IPS DF 6.9 (cell line): Measurements from ENCODE around the gene GPR65.

ENCODE experiments used
- DNase-seq: peaks from one replicate; pipeline ENCODE4 v3.0.0-alpha.2; 2013; ENCODE audit warnings: low read depth, low spot score
- H3K27ac ChIP-seq: one replicate; pipeline ENCODE4 v1.5.1; 2013; ENCODE audit warnings: low read length, control low read depth
- H3K27me3 ChIP-seq: 2 replicates; pipeline ENCODE4 v1.6.1; 2013; ENCODE audit warnings: mild to moderate bottlenecking, low read length; ENCODE audit not compliant: control insufficient read depth, insufficient read depth
- H3K36me3 ChIP-seq: 2 replicates; pipeline ENCODE4 v1.6.1; 2013; ENCODE audit warnings: low read length; ENCODE audit not compliant: control insufficient read depth, insufficient read depth
- H3K4me1 ChIP-seq: 2 replicates; pipeline ENCODE4 v1.6.1; 2013; ENCODE audit warnings: low read length; ENCODE audit not compliant: control insufficient read depth, insufficient read depth
- H3K4me3 ChIP-seq: 2 replicates; pipeline ENCODE4 v1.5.1; 2013; ENCODE audit warnings: mild to moderate bottlenecking, low read length
- H3K9me3 ChIP-seq: 2 replicates; pipeline ENCODE4 v1.6.1; 2013; ENCODE audit warnings: low read length, inconsistent platforms; ENCODE audit not compliant: control insufficient read depth, insufficient read depth
- WGBS: extraction: QIAGEN DNeasy Blood & Tissue Kit; methylation state at CpG from one replicate; pipeline ENCODE4 v1.1.7; 2013; ENCODE audit warnings: mixed read lengths, missing lambda C conversion rate; ENCODE audit not compliant: insufficient read length, insufficient coverage; 5-methylcytosine and 5-hydroxymethylcytosine counted together

Gene GPR65

GRCh38 chr14:88003425-88003824 lies 1.5 kb upstream of the GPR65 start:
- no peaks in the 10 kb centered on the region for H3K9me3 ChIP-seq
- no CpG with 5 or more reads among the region's 4 CpGs for WGBS
- H3K4me3 ChIP-seq = no peak overlapping the region
- no peak for DNase-seq
- H3K4me1 ChIP-seq = no peaks in the 10 kb centered on the region
- no peaks in the 10 kb centered on the region for H3K27me3 ChIP-seq
- no peak overlapping the region for H3K27ac ChIP-seq
- no peaks in the 10 kb centered on the region for H3K36me3 ChIP-seq

- no CpG with 5 or more reads among the region's 3 CpGs for WGBS
- DNase-seq = no peak
- Histone ChIP-seq H3K4me3 (no peak overlapping the region), H3K9me3 (no peaks in the 10 kb centered on the region), H3K27ac (no peak overlapping the region), H3K4me1 (no peaks in the 10 kb centered on the region), H3K36me3 (no peaks in the 10 kb centered on the region), H3K27me3 (no peaks in the 10 kb centered on the region)
These were observed 364 bp upstream of the GPR65 start for GRCh38 chr14:88004506-88005036.

- H3K36me3 ChIP-seq = no peaks in the 10 kb centered on the region
- no peaks in the 10 kb centered on the region for H3K27me3 ChIP-seq
- WGBS = no CpG with 5 or more reads among the region's 13 CpGs
- no peak for DNase-seq
- no peaks in the 10 kb centered on the region for H3K9me3 ChIP-seq
- no peak overlapping the region for H3K27ac ChIP-seq
- no peak overlapping the region for H3K4me3 ChIP-seq
- H3K4me1 ChIP-seq = no peaks in the 10 kb centered on the region
These were observed 1.3 kb downstream of the GPR65 start for GRCh38 chr14:88005978-88006851.

GRCh38 chr14:88007608-88008007 lies 2.7 kb downstream of the GPR65 start:
- no peak overlapping the region for H3K4me3 ChIP-seq
- no peaks in the 10 kb centered on the region for H3K4me1 ChIP-seq
- WGBS = no CpG with 5 or more reads among the region's 1 CpG
- no peak overlapping the region for H3K27ac ChIP-seq
- no peak for DNase-seq
- H3K9me3 ChIP-seq = no peaks in the 10 kb centered on the region
- no peaks in the 10 kb centered on the region for H3K27me3 ChIP-seq
- no peaks in the 10 kb centered on the region for H3K36me3 ChIP-seq

GRCh38 chr14:88008039-88008742 lies 3.3 kb downstream of the GPR65 start:
- no CpG with 5 or more reads among the region's 2 CpGs for WGBS
- Histone ChIP-seq H3K9me3 (no peaks in the 10 kb centered on the region), H3K4me3 (no peak overlapping the region), H3K27me3 (no peaks in the 10 kb centered on the region), H3K27ac (no peak overlapping the region), H3K4me1 (no peaks in the 10 kb centered on the region), H3K36me3 (no peaks in the 10 kb centered on the region)
- DNase-seq = no peak

- Histone ChIP-seq H3K4me1 (no peaks in the 10 kb centered on the region), H3K36me3 (no peaks in the 10 kb centered on the region), H3K9me3 (no peaks in the 10 kb centered on the region), H3K27me3 (no peaks in the 10 kb centered on the region), H3K27ac (no peak overlapping the region), H3K4me3 (no peak overlapping the region)
- WGBS = no CpG with 5 or more reads among the region's 1 CpG
- DNase-seq = no peak
These were observed 4.6 kb downstream of the GPR65 start for GRCh38 chr14:88009486-88009885.

- Histone ChIP-seq H3K4me3 (no peak overlapping the region), H3K9me3 (no peaks in the 10 kb centered on the region), H3K36me3 (no peaks in the 10 kb centered on the region), H3K27me3 (no peaks in the 10 kb centered on the region), H3K27ac (no peak overlapping the region), H3K4me1 (no peaks in the 10 kb centered on the region)
- DNase-seq = no peak
- WGBS = no CpG with 5 or more reads among the region's 2 CpGs
These were observed 5.4 kb downstream of the GPR65 start for GRCh38 chr14:88010331-88010730.

- Histone ChIP-seq H3K27ac (no peak overlapping the region), H3K9me3 (no peaks in the 10 kb centered on the region), H3K27me3 (no peaks in the 10 kb centered on the region), H3K4me3 (no peak overlapping the region), H3K4me1 (no peaks in the 10 kb centered on the region), H3K36me3 (no peaks in the 10 kb centered on the region)
- no peak for DNase-seq
- WGBS = no CpG with 5 or more reads among the region's 5 CpGs
These were observed 7.6 kb downstream of the GPR65 start for GRCh38 chr14:88012495-88012894.

- Histone ChIP-seq H3K27ac (no peak overlapping the region), H3K36me3 (no peaks in the 10 kb centered on the region)
- no CpG with 5 or more reads among the region's 7 CpGs for WGBS
These were observed 8.9 kb downstream of the GPR65 start for GRCh38 chr14:88013750-88014349.

GRCh38 chr14:88016768-88017167 lies 11.8 kb downstream of the GPR65 start:
- no peak overlapping the region for H3K27ac ChIP-seq
- H3K9me3 ChIP-seq = no peaks in the 10 kb centered on the region
- no peaks in the 10 kb centered on the region for H3K36me3 ChIP-seq
- DNase-seq = no peak
- no peak overlapping the region for H3K4me3 ChIP-seq
- no CpG with 5 or more reads among the region's 2 CpGs for WGBS
- H3K4me1 ChIP-seq = no peaks in the 10 kb centered on the region
- no peaks in the 10 kb centered on the region for H3K27me3 ChIP-seq

More at GRCh38 chr14:88013750-88014349, 8.9 kb downstream of the GPR65 start:
- no peaks in the 10 kb centered on the region for H3K9me3 ChIP-seq
- no peak for DNase-seq
- no peak overlapping the region for H3K4me3 ChIP-seq
- no peaks in the 10 kb centered on the region for H3K27me3 ChIP-seq
- H3K4me1 ChIP-seq = no peaks in the 10 kb centered on the region
